ENCODE data around the gene FCRL6.

GRCh38 chr1:159779403-159779851, 22.7 kb upstream of the FCRL6 start:
- no peak for TF ChIP-seq CTCF (IDR thresholded peaks at IDR 0.05)
- TF ChIP-seq POLR2A (IDR thresholded peaks at IDR 0.05) = no peak
